Activated naive CD8-positive, alpha-beta T cell treated with anti-CD3 and anti-CD28 coated beads for 36 hours (primary cell): ENCODE measurements around the gene GALNT12. TPM values are rescaled to one million over a fixed set of nuclear protein-coding genes. Genes with fewer than 3 reads are reported as not detected.
A peak's percentile ranks its signal among the peaks of the same experiment; 100 is the strongest.

Experiments used
- DNase-seq: peaks from one replicate; pipeline ENCODE4 v3.0.0; 2021
- H3K27ac Mint-ChIP-seq: one replicate; pipeline ENCODE4 v1.8.0; 2022; ENCODE audit warnings: mild to moderate bottlenecking, moderate library complexity, mixed read lengths
- H3K27me3 Mint-ChIP-seq: one replicate; pipeline ENCODE4 v1.8.0; 2022; ENCODE audit warnings: mild to moderate bottlenecking, mixed read lengths
- H3K36me3 Mint-ChIP-seq: one replicate; pipeline ENCODE4 v1.8.0; 2021; ENCODE audit warnings: mild to moderate bottlenecking, mixed read lengths
- H3K4me1 Mint-ChIP-seq: one replicate; pipeline ENCODE4 v1.8.0; 2021; ENCODE audit warnings: mixed read lengths
- H3K4me3 Mint-ChIP-seq: one replicate; pipeline ENCODE4 v1.8.0; 2022; ENCODE audit warnings: mild to moderate bottlenecking, moderate library complexity, mixed read lengths
- H3K9me3 Mint-ChIP-seq: one replicate; pipeline ENCODE4 v1.8.0; 2022; ENCODE audit warnings: mixed read lengths
- total RNA-seq, 2 experiments: library from RNA; stranded (reverse); gene quantifications; one replicate each; pipeline ENCODE4 v1.2.3, GENCODE V29; 2021

GALNT12 gene
- total RNA-seq, 2 experiments from 2014 or later: 9.2 to 10.9 TPM

DNA sequence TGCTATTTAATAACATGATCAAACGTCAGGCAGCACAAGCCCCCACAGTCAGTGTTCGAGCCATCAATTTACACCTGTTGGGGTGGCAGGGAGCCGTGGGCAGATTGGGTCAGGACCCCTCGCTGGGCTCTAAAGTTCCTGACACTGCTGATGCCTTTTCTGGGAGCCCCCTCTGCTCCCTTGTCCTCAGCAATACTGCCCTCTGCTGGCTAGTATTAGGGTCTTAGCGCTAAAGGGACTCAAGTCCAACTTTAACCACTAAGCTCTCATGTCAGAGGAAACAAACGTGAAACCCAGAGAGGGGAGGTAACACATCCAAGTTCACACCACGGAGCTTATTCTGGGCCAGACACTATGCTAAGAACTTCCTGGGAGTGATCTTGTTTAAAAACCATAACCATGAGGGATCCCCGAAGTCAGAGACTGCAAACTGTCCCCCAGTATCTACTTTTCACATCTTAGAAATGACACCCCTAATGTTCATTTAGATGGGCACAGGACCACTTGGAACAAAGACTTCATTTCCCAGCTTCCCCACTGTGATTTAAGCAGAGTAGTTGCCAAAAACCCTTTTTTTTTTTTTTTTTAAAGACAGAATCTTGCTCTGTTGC, 31.5 kb upstream of the GALNT12 start:
- H3K9me3 Mint-ChIP-seq: no peaks in the 10 kb centered on the region
- peaks cover 17% of the 10 kb centered on the region for H3K36me3 Mint-ChIP-seq
- H3K27ac Mint-ChIP-seq: no peak overlapping the region
- H3K4me1 Mint-ChIP-seq: no peaks in the 10 kb centered on the region
- DNase-seq: peak; percentile 30
- no peak overlapping the region for H3K4me3 Mint-ChIP-seq
- H3K27me3 Mint-ChIP-seq: no peaks in the 10 kb centered on the region

DNA sequence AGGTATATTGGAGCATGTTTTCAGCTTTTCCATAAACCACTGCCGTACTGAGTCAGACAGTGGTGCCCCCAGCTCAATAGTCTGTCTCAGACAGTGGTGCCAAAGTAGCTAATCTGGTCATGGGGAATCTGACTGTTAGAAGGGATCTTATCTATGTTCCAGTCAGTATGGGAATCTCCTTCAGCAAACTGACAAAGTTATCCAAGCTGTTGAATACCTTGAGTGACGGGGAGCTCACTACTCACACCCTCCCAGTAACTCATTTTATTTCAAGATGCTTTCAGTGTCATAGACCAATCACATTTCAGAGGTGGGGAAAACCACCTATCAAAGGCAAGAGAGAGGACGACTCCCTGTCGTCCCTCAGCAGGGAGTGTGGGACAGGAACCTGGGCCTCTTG, 29.9 kb upstream of the GALNT12 start:
- Mint-ChIP-seq H3K9me3 (no peaks in the 10 kb centered on the region), H3K4me3 (no peak overlapping the region), H3K27me3 (no peaks in the 10 kb centered on the region), H3K36me3 (peaks cover 17% of the 10 kb centered on the region), H3K4me1 (no peaks in the 10 kb centered on the region), H3K27ac (no peak overlapping the region)
- no peak for DNase-seq

DNA sequence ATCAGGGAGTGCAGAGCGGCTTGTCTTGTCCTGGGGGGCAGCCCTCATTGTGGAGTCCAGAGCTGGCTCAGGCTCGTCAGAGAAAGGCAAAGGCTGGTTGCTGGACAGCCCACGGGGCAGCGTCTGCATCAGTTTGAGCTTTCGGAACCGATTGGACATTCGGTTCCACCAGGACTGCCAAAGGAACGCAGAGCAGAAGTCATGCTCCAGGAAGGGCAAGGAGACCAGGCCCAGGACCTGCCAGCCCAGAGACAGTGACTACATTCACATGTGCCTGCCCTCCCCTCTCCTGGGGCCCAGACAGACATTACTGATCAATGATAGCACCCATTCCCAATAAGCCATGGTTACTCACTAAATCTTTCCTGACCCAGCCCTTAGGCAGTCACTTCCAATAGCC, 29.2 kb upstream of the GALNT12 start:
- no peak for DNase-seq
- Mint-ChIP-seq H3K9me3 (no peaks in the 10 kb centered on the region), H3K27me3 (no peaks in the 10 kb centered on the region), H3K4me1 (no peaks in the 10 kb centered on the region), H3K27ac (no peak overlapping the region), H3K36me3 (peaks cover 17% of the 10 kb centered on the region), H3K4me3 (no peak overlapping the region)

DNA sequence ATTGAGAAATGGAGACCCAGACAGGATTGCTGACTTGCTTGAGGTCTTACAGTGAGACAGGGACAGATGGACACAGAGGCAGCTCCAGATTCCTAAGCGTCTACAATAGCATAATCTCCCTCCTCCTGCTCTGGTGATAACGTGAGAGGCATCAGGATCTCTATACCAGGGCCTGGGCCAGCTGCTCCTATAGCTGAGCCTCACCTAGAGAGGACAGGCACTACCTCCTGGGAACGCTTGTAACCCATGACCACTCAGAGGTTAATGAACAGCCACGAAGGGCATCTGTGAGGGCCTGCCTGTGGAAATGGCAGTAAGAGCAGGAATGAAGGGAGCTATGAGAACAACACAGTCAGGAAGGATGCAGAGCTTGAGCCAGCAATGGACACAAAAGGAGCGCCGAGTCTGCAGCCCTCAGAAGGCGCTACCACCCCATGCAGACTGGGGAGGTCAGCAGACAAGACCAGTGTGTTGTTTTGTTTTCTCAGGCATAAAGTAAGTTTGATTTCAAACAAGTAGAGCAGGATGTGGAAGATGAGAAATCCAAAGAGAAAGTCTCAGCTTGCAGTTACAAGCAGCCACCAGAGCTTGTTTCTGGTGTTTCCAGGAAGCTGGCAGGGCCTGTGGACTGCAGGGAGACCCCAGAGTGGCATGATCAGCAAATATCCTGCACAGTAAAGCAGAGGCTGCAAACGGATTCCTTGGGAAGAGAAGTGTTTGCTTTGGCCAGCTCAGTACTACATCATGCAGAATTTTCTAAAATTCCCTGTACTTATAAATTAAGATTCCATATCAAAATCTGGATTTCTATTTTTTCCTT, 28.5 kb upstream of the GALNT12 start:
- peaks cover 11% of the 10 kb centered on the region for H3K36me3 Mint-ChIP-seq
- H3K27ac Mint-ChIP-seq: no peak overlapping the region
- no peaks in the 10 kb centered on the region for H3K27me3 Mint-ChIP-seq
- no peak for DNase-seq
- H3K4me1 Mint-ChIP-seq: no peaks in the 10 kb centered on the region
- H3K9me3 Mint-ChIP-seq: no peaks in the 10 kb centered on the region
- H3K4me3 Mint-ChIP-seq: no peak overlapping the region

DNA sequence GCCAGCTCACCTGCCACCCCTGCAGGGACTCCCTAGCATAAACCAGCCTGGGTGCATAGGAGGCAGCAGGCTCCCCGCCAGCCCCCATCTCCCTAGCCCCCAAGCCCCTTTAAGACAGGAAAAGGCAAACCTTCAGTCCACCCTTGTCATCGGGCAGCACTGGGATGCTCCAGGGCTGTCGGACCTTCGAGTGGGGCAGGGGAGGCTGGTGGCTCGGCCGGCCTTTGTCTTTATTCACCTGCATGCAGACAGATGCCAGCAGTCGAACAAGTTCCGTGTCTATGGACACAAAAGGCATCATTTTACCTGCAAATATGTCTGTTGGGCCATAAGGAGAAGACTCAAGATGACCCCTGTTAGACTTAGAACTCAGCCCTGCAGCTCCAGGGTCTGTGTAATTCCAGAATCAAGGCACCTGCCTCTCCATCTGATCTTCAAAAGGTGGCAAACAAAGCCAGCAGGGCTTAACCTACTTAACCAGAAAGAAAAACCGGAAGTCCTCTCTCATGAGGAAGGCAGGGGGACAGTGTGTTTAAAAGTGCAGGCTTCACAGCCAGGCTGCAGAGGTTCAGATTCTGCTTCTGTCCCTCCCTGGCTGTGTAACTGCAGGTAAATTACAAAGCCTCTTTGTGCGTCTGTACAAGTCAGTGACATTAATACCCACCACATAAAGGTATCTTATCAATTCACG, 27.3 kb upstream of the GALNT12 start:
- peaks cover 11% of the 10 kb centered on the region for H3K36me3 Mint-ChIP-seq
- no peaks in the 10 kb centered on the region for H3K27me3 Mint-ChIP-seq
- DNase-seq: no peak
- H3K4me1 Mint-ChIP-seq: no peaks in the 10 kb centered on the region
- no peak overlapping the region for H3K4me3 Mint-ChIP-seq
- H3K9me3 Mint-ChIP-seq: no peaks in the 10 kb centered on the region
- no peak overlapping the region for H3K27ac Mint-ChIP-seq

DNA sequence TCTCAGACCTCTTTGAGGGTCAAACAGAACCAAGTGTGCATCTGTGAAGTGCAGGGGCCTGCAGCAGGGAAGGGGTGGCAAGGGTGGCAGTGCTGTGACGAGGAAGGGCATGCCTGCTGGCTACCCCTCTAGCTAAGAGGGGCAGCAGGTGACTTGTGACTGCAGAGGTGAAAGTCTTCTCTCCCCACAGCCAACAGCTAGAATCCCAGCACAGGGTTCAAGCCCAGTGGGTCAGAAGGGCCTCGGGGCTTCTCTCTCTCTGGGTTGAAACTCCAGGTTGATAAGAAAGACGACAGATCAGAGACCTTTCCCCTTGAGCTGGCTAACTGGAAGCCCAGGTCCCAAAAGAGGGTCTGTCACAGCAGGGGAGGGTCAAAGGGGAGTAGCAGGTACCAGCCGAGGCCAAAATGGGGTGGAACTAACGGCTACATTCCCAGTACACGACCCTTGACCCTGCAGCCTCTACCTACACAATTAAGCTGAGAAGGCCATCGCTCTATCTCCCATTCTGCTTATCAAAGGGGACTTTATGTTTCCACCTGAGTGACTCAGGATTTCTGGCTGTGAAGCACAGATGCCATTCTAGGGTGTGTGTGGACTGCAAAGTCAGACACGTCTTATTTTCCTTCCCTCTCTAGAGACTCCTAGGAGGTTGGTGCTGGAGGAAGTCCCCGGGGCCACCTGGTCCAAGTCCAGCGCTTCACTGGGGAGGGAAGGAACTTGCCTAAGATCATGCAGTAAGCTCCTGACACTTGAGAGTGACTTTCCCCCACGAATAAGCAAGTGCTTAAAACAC, 25.7 kb upstream of the GALNT12 start:
- no peak for DNase-seq
- Mint-ChIP-seq H3K27me3 (no peaks in the 10 kb centered on the region), H3K4me3 (no peak overlapping the region), H3K4me1 (no peaks in the 10 kb centered on the region), H3K36me3 (peaks cover 11% of the 10 kb centered on the region), H3K9me3 (no peaks in the 10 kb centered on the region), H3K27ac (no peak overlapping the region)

DNA sequence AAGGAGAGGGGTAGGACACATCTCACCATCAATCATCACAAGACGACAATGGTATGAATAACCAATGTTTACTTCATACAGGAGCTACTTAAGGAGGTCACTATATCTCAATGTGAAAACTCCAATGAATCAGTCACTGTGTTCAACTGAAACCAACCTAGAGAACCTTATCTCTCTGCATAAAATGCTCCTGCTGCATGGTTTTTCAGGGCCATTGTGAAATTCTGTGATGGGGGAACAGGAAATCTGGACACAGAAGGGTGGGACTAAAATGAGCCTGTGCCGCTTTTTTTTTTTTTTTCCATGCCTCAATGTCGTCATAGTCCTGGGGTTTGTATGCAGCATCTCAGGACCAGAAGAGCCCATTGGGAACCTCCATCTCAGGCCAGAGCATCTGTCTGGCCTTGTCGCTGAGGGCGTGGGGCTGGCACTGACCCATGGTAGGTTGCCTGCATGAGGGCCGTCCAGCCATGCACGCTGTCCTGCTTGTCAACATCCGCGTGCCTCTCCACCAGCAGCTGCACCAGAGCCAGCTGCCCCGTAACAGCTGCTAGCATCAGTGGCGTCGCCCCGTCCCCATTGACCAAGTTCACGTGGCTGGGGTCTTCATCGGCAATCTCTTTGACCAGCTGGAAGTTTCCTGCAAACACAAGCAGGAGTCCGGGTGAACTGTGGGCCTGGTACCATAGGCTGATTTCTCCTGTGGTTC, 23.8 kb upstream of the GALNT12 start:
- Mint-ChIP-seq H3K27me3 (no peaks in the 10 kb centered on the region), H3K9me3 (no peaks in the 10 kb centered on the region), H3K4me1 (no peaks in the 10 kb centered on the region), H3K27ac (no peak overlapping the region), H3K36me3 (peaks cover 1% of the 10 kb centered on the region), H3K4me3 (no peak overlapping the region)
- DNase-seq: no peak

DNA sequence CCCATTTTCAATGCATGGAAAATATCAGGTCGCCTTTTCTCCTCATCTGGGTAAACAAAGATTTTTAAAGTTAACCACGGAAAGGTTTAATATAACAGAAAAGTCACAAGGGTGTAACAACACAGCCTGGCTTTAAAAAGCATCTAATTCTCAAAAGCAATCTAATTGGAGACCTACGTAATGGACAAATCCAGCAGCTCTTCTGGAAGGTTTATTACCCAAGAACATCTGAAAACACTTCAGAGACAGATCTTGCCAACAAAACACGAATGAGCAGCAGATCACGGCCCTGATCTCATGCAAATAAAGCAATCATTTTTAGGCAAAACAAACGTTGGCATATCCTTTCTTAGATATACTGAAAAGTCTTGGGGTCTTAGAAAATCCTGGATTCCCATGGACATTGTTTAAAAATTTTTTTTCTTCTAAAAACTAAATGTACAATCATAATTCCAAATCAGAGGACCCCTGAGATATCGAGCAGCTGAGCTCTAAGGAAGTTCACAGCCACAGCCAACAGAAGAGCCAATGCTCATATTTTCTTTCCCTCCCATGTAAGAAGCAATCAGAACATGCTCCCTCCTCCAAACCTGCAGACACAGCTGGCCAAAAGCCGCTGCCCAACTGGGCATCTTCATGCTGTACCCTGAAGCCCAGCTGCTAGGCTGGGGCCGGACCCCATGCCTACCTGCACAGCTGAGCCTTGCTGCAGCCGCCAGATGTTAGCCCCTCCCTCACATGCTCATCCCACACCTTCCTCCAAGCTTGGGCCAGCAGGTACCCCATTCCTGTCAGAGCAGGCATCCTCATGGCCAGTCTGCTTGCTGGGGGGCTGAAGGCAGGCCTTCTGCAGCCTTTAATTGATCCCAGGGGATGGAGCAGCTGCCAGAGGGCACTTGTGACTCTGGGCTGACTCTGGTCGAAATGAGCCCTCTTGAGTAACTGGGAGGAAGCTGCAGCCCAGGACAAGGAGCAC, 22.4 kb upstream of the GALNT12 start:
- Mint-ChIP-seq H3K27ac (no peak overlapping the region), H3K4me3 (no peak overlapping the region), H3K9me3 (no peaks in the 10 kb centered on the region), H3K27me3 (no peaks in the 10 kb centered on the region), H3K36me3 (peaks cover 1% of the 10 kb centered on the region), H3K4me1 (no peaks in the 10 kb centered on the region)
- no peak for DNase-seq

DNA sequence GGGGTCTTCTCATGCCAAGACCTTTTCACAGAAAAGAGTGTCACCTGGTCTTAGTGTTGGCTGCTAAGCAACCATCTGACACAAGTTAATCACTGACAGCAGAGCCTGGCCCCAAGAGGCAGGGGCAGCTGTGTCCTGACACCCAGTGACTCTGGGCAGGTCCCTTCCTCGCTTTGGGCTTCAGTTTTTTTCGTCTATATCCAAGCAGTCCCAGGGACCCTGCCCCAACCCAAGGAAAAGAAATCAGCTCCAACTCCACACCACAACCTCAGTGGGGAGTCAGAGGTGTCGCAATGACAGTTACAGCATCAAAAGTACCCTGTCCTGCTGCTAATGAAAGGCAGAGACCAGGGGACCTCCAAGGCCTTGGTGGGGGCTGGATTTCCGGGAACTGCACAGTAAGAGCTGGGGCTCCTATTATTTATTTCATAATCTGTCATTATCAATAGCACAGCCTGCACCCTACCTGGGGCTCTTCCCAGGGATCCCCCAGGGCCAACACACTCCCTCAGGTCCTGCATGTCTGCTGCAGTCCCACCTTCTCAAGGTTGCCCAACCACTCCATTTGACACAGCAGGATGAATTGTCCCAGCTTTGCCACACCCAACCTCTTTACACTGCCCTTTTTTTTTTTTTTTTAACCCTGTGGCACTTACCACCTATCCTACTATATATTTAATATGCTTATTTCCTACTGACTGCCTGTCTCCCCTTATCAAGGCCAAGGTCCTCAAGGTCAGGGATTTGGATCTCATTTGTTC, 20.5 kb upstream of the GALNT12 start:
- H3K4me1 Mint-ChIP-seq: peaks cover 10% of the 10 kb centered on the region
- peaks cover 3% of the 10 kb centered on the region for H3K36me3 Mint-ChIP-seq
- no peaks in the 10 kb centered on the region for H3K9me3 Mint-ChIP-seq
- H3K27me3 Mint-ChIP-seq: no peaks in the 10 kb centered on the region
- no peak overlapping the region for H3K27ac Mint-ChIP-seq
- DNase-seq: no peak
- no peak overlapping the region for H3K4me3 Mint-ChIP-seq

DNA sequence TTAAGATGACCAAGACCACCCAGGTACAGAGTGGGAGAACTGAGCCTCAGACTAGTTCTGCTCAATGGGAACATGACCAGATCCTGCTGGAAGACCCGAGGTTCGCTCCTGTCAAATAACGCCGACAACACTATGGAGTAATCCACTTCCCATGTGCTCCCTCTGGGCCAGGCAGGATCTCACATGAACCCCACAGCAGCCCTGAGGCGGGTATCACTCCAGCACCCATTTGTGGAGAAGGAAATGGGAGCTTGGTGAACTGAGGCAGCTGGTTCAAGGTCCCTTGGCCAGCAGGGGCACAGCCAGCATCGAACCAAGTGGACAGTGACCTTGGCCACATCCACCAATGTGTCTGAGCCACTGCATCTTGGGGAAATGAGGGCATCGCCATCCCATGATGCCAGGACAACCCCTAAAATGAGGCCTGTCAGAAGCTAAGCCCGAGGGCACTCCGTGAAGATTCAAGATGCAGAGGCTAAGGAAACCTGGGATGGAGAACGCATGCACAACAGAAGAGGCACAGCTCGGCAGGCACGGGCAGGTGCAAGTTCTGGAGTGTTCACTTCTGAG, 19.6 kb upstream of the GALNT12 start:
- Mint-ChIP-seq H3K9me3 (no peaks in the 10 kb centered on the region), H3K36me3 (peaks cover 3% of the 10 kb centered on the region), H3K4me1 (peaks cover 12% of the 10 kb centered on the region), H3K27me3 (no peaks in the 10 kb centered on the region), H3K4me3 (no peak overlapping the region), H3K27ac (no peak overlapping the region)
- no peak for DNase-seq

DNA sequence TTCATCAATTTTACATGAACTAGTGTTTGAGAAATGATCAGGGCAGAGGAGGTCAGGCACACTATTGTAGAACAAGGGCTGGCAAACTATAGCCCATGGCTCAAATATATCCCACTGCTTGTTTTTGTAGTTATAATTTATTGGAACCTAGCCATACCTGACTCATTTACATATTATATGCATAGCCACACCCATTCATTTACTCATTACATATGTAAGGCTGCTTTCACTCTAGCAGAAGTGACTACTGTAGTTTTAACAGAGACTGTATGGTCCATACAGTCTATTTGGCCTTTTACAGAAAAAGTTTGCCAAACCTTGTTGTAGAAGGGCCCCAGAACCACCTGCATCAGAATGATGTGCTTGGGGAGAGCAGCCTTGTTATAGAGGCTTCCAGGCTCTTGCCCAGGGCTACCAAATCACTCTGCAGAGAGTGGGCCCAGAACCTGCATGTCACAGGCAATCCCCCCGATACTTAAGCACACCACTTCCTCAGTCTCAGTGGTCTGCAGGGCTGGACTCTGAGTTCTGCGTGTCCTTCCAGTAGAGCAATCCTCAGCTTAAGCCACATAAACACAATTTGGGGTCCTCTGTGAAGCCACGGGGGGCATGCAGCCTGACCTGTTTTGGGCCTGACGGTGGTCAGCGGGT, 17.9 kb upstream of the GALNT12 start:
- H3K9me3 Mint-ChIP-seq: no peaks in the 10 kb centered on the region
- H3K4me3 Mint-ChIP-seq: no peak overlapping the region
- H3K27ac Mint-ChIP-seq: no peak overlapping the region
- no peaks in the 10 kb centered on the region for H3K27me3 Mint-ChIP-seq
- H3K4me1 Mint-ChIP-seq: peaks cover 18% of the 10 kb centered on the region
- H3K36me3 Mint-ChIP-seq: peaks cover 3% of the 10 kb centered on the region
- DNase-seq: no peak

DNA sequence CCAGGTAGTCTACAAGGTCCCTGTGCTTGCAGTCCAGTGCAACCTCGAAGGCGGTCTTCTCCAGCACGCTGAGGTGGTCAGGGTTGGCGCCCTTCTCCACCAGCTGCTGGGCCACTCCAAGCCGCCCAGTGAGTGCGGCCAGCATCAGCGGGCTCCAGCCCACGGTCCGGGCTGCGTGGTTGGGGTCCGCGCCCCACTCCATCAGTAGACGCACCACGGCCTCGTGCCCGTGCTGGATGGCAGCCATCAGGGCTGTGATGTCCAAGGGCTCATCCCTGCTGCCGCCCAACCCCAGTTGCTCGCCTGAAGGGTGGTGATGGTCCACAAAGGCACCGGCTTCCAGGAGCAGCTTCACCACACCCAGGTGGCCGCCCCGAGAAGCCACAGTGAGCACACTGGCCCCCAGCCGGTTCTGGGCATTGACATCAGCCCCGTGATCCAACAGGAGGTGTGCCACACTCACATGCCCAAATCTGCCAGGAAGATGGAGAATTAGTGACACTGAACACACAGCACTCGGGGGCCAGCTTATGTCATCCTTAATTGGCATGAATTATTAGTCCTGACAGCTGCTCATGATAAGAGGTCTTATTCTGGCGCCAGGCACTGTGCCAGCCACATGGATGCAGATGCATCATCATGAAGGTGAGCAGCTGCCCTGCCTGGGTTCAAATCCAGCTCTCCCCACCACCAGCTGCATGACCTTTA, 17.2 kb upstream of the GALNT12 start:
- no peak for DNase-seq
- no peak overlapping the region for H3K27ac Mint-ChIP-seq
- no peak overlapping the region for H3K4me3 Mint-ChIP-seq
- H3K36me3 Mint-ChIP-seq: peaks cover 5% of the 10 kb centered on the region
- no peaks in the 10 kb centered on the region for H3K9me3 Mint-ChIP-seq
- H3K4me1 Mint-ChIP-seq: peaks cover 25% of the 10 kb centered on the region
- H3K27me3 Mint-ChIP-seq: no peaks in the 10 kb centered on the region
